GM19438 (cell line): Measurements from ENCODE around the gene ACTN4.
"Not testable (repeated sequence)": the region's sequence is repeated elsewhere in the genome, so short reads cannot be mapped to it uniquely, and the experiment has no call there.

Source experiments
- ATAC-seq: cut with Tn5 transposase; IDR thresholded peaks from one replicate; pipeline ENCODE4 v1.9.1; 2021; ENCODE audit warnings: low read depth; ENCODE audit not compliant: unreplicated experiment

The ACTN4 gene

GRCh38 chr19:38647368-38647965 lies at the start of gene ACTN4:
ACTN4 (plus strand) TSS chr19:38647649; CDS start chr19:38647746, 97 bp downstream.
- peak; percentile 84 for ATAC-seq

DNA sequence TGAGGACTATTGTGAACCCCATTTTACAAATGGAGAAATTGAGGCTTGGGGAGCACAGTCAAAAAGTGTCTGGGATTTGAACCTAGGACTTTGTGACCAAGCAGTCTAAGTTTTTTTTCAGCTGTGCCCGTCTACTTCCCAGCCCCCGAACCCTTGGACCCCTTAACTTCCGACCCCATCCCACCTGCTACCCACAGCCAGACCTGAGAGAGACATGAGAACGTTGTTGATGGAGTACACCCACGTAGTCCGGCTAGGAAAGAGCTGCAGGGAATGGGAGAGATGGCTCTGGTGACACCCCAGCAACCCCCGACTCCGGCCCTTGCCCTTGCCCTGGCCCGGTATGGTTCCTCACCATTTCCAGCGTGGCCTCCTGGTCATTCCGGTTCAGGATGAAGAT lies 47.7 kb upstream of the ACTN4 start:
- ATAC-seq, result no peak

DNA sequence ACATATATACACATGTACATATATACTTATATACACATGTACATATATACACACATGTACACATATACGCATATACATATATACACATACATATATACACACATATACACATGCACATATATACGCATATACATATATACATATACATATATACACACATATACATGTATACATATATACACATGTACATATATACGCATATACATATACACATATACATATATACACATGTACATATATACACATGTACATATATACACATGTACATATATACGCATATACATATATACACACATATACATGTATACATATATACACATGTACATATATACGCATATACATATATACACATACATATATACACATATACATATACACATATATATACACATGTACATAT lies 44.6 kb upstream of the ACTN4 start:
- not testable (repeated sequence) for ATAC-seq

DNA sequence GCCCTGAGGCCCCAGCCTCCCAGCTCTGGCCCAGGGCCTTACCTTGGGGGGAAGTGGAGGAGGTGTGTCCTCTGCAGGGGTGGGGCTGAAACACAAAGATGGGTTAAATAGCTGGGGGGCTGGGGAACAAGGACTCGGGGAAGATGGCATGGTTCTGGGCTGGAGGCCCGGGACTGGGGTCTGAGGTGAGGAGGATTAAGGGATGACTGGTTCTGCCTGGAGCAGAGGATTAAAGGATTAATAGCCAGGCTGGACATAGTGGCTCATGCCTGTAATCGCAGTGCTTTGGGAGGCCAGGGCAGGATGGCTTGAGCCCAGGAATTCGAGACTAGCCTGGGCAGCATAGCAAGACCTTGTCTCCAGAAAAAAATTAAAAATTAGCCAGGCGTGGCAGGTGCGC lies 41.3 kb upstream of the ACTN4 start:
- no peak for ATAC-seq

GRCh38 chr19:38614289-38614688 lies 33.2 kb upstream of the ACTN4 start:
- no peak for ATAC-seq

DNA sequence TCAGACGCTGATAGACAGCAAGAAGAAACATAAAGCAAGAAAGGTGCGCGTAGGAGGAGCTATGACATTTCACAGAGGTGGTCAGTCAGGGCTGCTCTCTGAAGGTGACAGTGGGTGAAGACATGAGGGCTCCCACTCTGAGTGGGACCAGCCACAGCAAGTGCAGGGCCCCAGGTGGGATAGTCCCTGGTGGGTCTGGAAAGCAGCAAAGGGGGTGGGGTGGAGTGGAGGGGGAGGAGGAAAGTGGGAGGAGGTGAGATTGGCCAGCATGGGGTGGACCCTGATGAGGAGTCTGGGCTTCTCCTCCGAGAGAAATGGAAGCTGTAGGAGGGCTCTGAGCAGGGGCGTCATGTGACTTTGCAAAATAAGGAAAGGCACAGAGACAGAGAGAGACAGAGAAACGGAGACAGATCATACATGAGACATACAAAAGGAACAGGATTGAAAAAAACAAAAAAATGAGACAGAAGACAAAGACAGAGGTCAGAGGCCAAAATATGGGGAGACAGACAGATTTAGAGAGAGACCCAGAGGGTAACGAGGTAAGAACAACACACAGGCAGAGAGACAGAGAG lies 32.4 kb upstream of the ACTN4 start:
- no peak for ATAC-seq

- no peak for ATAC-seq
Observed at GRCh38 chr19:38616265-38616664, 31.2 kb upstream of the ACTN4 start.

DNA sequence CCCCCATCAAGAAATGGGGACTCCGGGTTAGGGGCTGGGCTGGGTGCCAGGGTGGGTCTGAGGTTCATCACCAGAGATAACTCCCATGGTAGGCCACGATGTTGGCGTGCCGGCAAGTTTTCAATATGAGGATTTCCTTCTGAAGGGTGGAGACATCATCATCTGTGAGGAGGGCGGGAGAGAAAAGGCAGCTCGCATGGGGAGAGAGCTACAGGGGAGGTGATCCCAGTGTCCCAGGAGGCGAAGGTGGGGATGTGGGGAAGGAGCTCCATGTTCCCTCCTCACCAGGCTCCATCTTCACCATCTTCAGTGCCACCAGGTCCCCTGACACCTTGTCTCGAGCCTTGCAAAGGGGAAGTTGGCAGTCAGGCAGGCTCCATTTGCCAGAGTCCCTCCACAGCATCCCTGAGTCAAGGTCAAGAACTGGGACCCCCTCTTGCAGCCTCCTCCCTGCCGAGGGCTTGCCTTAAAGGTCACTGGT lies 30.1 kb upstream of the ACTN4 start:
- ATAC-seq, result no peak

DNA sequence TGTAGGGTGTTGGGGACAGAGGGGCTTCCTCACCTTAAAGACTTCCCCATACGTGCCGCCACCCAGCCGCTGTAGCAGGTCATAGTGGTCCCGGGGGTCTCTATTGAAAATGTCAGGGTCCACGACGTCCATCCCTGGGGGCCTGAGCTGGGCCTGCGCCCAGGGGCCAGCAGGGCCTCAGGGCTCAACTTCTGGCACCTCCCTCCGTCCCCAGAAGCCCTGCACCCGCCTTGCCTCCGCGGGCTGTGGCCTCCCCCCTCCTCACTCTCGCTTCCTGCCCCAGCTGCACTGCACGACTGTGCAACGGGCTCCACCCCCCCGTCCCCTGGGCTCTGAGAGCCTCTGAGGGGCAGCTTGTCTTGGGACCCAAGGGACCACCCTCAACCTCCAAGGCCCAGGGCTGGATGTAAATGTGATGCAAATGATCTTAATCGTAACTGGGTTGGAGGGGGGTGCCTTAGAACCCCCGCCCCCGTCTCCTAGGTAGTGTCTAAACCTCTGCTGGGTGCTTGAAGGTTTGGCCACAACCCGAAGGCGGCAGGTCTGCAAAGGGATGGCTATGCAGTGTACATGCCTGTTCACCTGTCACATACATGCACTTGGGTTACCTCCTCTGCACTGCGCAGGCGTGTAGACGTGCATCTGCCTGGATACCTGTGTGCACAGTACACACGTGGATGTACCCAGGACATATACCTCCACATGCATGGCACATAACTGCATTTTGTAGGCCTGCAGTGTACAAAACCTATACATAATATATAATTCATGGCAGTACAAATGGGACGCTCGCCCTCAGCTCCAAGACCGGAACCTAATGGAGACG lies 29.5 kb upstream of the ACTN4 start, which contains the start of gene MAP4K1:
Gene MAP4K1, minus strand, starts transcription at position 190 of the 826 bp plus-strand sequence. Its CDS starts 58 bp downstream, at position 132.
- ATAC-seq, result peak; percentile 60

- peak; percentile 55 for ATAC-seq
Observed at GRCh38 chr19:38618590-38619360, 28.7 kb upstream of the ACTN4 start, which contains the start of gene EIF3K. EIF3K (plus strand) TSS chr19:38619188; CDS start chr19:38619269, 81 bp downstream.

DNA sequence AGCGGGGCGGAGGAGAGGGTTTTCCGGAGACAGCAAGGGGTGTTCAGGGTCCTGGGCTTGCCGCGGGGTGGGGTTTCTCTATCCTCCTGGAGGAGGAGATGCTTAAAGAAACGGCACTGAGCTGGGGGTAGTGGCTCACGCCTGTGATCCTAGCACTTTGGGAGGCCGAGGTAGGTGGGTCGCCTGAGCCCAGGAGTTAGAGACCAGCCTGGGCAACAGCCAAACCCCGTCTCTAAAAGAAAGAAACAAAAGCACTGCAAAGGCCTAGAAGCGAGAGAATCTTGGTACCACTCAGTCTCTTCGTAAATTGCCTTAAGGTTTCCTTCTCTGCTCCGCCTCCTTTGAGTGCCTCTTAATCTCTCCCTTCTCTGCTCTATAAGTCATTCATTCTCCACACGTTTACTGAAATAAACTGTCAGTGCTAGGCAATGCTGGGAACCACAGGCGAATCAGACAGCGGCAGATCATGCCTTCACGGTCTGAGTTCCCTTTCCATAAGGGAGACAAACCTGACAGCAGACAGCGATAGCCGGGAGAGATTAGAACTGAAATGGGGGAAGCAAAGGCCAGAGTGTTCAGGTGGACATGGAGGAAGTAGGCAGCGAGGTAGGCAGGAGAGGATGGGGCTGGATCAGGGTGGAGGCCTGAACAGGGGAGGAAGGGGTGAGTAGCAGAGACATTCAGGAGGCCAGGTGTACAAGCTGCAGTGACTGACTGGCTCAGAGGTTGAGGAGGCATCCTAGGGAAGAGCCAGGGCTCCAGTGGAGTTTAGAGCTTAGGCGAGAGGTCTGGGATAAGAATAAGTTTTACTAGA lies 27.9 kb upstream of the ACTN4 start:
- no peak for ATAC-seq

DNA sequence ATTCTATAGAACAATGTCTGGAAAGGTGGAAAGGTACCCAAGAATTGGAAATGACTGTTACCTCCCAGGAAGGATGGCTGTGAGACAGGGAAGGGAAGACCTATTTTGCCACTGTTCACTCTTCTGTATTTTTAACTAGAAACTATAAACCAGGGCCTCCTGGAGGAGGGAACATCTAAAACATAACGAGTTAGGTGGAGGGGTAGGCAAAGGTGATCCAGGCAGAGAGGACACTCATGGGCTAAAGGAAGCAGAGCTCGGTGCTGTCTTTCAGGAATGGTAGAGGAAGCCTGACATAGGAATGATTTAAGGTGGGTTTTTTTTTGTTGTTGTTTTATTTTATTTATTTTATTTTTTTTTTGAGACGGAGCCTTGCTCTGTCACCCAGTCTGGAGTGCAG lies 22.6 kb upstream of the ACTN4 start:
- ATAC-seq, result no peak

GRCh38 chr19:38626401-38626800 lies 21.0 kb upstream of the ACTN4 start:
- ATAC-seq, result no peak

DNA sequence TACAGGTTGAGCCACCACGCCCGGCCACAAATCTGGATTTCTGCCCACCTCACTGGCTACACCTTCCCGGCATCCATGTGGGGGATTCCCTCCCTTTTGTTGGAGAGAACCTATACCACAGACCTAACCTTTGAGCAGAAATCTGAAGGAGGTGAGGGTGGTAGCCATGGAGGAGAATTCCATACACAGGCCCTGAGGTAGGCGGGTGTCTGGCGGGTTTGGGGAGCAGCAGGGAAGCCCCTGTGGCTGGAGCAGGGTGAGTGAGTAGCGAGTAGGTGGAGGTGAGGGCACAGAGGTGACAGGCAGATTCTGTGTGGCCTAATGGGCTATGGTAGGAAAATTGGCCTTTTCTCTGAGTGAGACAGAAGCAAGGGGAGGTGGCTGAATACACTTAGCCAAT lies 17.9 kb upstream of the ACTN4 start:
- ATAC-seq, result no peak

- not testable (repeated sequence) for ATAC-seq
Observed at GRCh38 chr19:38631301-38631700, 16.1 kb upstream of the ACTN4 start.

DNA sequence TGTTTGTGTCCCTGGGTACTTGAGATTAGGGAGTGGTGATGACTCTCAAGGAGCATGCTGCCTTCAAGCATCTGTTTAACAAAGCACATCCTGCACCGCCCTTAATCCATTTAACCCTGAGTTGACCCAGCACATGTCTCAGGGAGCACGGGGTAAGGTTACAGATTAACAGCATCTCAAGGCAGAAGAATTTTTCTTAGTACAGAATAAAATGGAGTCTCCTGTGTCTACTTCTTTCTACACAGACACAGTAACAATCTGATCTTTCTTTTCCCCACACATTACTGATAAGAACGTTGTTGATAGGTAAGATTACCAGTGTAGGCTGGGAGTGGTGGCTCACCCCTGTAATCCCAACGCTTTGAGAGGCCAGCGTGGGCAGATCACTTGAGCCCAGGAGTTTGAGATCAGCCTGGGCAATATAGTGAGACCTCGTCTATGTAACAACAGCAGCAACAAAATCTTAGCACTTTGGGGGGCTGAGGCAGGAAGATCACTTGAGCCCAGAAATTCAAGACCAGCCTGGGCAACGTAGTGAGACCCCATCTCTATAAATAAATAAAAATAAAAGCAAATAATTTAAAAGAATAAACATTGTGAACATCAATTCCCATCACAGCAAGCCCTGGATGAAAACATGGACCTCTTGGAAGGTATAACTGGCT lies 15.5 kb upstream of the ACTN4 start:
- ATAC-seq, result not testable (repeated sequence)

- ATAC-seq, result no peak
Observed at GRCh38 chr19:38632476-38633213, 14.8 kb upstream of the ACTN4 start.

GRCh38 chr19:38634757-38635482 lies 12.5 kb upstream of the ACTN4 start:
- ATAC-seq, result no peak
